MM.1S (cell line): Measurements from ENCODE around the gene CACNA1C.

Experiments
- CTCF ChIP-seq: fragments of 300-600 bp; sonication (generic); IDR thresholded peaks from 2 replicates; pipeline ENCODE4 v1.5.1; 2016; ENCODE audit warnings: antibody characterized with exemption, low read length, mixed read lengths
- EZH2 ChIP-seq: fragments of 300-600 bp; sonication (generic); optimal IDR thresholded peaks from 2 replicates; pipeline ENCODE3; 2017; ENCODE audit warnings: low read depth, mild to moderate bottlenecking, antibody characterized with exemption, low read length, mixed read lengths

DNA sequence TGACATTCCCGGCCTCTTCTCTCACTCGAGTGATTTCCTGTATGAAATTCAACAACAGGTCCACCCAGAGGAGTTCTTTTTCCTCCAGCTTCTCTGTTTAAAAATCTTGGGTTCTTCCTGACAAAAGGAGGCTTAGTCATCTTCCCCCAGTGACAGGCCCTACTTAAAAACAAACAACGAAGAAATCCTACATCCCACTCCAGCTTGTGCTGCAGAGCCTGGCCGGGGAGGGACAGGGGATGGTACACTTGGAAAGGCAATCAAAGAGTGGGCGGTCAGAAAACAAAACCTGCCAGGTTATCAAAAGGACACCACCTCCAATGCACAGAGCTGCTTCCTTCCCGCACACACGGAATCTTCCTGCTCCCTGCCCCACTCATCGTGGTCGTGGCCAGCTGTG lies 101.3 kb downstream of the CACNA1C start:
- TF ChIP-seq EZH2: no peak
- no peak for TF ChIP-seq CTCF
